WTC11 (cell line): ENCODE results near the gene CDK7. TPM values are rescaled to one million over a fixed set of nuclear protein-coding genes. Genes with fewer than 3 reads are reported as not detected.

Experiments used
- ATAC-seq: fragments of 200-7000 bp; cut with Tn5 transposase; 2 replicates; pipeline ENCODE4 v1.10.0; 2021; ENCODE audit warnings: mild to moderate bottlenecking, moderate library complexity
- CTCF ChIA-PET: fragments of 300-600 bp; sonication (Branson Sonifier 250); formaldehyde crosslinking; loops from one replicate; lab custom pipeline; 2021; ENCODE audit warnings: antibody characterized with exemption; lab: Charles Lee
- POLR2A ChIA-PET: fragments of 350-600 bp; sonication (Branson Sonifier 250); formaldehyde crosslinking; loops from one replicate; lab custom pipeline; 2021; ENCODE audit warnings: antibody characterized with exemption; lab: Charles Lee
- DNase-seq: peaks from one replicate; pipeline ENCODE4 v3.0.0; 2021; ENCODE audit warnings: low spot score
- H3K27ac Mint-ChIP-seq: 2 replicates; pipeline ENCODE4 v1.8.0; 2021; ENCODE audit warnings: mixed read lengths
- H3K27me3 Mint-ChIP-seq: 2 replicates; pipeline ENCODE4 v1.8.0; 2021; ENCODE audit warnings: low read depth, mild to moderate bottlenecking, moderate library complexity, mixed read lengths
- H3K36me3 Mint-ChIP-seq: 2 replicates; pipeline ENCODE4 v1.8.0; 2021; ENCODE audit warnings: mixed read lengths
- H3K4me1 Mint-ChIP-seq: 2 replicates; pipeline ENCODE4 v1.8.0; 2022; ENCODE audit warnings: mixed read lengths
- H3K4me3 Mint-ChIP-seq: 2 replicates; pipeline ENCODE4 v1.8.0; 2021; ENCODE audit warnings: mild to moderate bottlenecking, moderate library complexity, mixed read lengths
- H3K9me3 Mint-ChIP-seq: 2 replicates; pipeline ENCODE4 v1.8.0; 2021; ENCODE audit warnings: mixed read lengths
- CBFB ChIP-seq: sonication (generic); formaldehyde crosslinking; IDR thresholded peaks from 2 replicates; pipeline ENCODE4 v1.8.1; 2022; ENCODE audit warnings: mild to moderate bottlenecking, low read depth, missing genetic modification reagents
- CREB1 ChIP-seq: sonication (generic); formaldehyde crosslinking; IDR thresholded peaks from 2 replicates; pipeline ENCODE4 v1.8.0; 2023; ENCODE audit warnings: mild to moderate bottlenecking, missing genetic modification reagents
- EMX1 ChIP-seq: fragments of 250-450 bp; sonication (Bioruptor Pico); IDR thresholded peaks from 2 replicates; pipeline ENCODE4 v1.8.0; 2021; ENCODE audit warnings: mild to moderate bottlenecking
- FOXK1 ChIP-seq: sonication (generic); formaldehyde crosslinking; IDR thresholded peaks from 2 replicates; pipeline ENCODE4 v1.8.0; 2022; ENCODE audit warnings: mild to moderate bottlenecking, moderate library complexity, missing genetic modification reagents
- GABPB1 ChIP-seq: sonication (generic); formaldehyde crosslinking; IDR thresholded peaks from 2 replicates; pipeline ENCODE4 v1.8.1; 2023; ENCODE audit warnings: mild to moderate bottlenecking, missing genetic modification reagents
- GRHL2 ChIP-seq: fragments of 250-450 bp; sonication (Bioruptor Pico); IDR thresholded peaks from 2 replicates; pipeline ENCODE4 v1.8.0; 2022; ENCODE audit warnings: mild to moderate bottlenecking, moderate library complexity; ENCODE audit not compliant: insufficient replicate concordance, severe bottlenecking
- GTF2I ChIP-seq: fragments of 250-450 bp; sonication (Bioruptor Pico); conservative IDR thresholded peaks from 2 replicates; pipeline ENCODE4 v1.4.0; 2021; ENCODE audit warnings: mild to moderate bottlenecking
- OVOL2 ChIP-seq: fragments of 250-450 bp; sonication (Bioruptor Pico); IDR thresholded peaks from 2 replicates; pipeline ENCODE4 v1.9.0; 2021; ENCODE audit warnings: mild to moderate bottlenecking, borderline replicate concordance
- SMAD3 ChIP-seq: sonication (generic); formaldehyde crosslinking; IDR thresholded peaks from 2 replicates; pipeline ENCODE4 v1.8.0; 2022; ENCODE audit warnings: missing genetic modification reagents, mild to moderate bottlenecking, borderline replicate concordance
- SMAD4 ChIP-seq: sonication (generic); formaldehyde crosslinking; IDR thresholded peaks from 2 replicates; pipeline ENCODE4 v1.8.0; 2022; ENCODE audit warnings: mild to moderate bottlenecking, missing genetic modification reagents
- SOX15 ChIP-seq: fragments of 250-450 bp; sonication (Bioruptor Pico); IDR thresholded peaks from 2 replicates; pipeline ENCODE4 v1.9.0; 2021; ENCODE audit warnings: mild to moderate bottlenecking
- TEAD1 ChIP-seq: sonication (generic); formaldehyde crosslinking; IDR thresholded peaks from 2 replicates; pipeline ENCODE4 v1.8.0; 2022; ENCODE audit warnings: mild to moderate bottlenecking, missing genetic modification reagents
- ZNF263 ChIP-seq: sonication (generic); formaldehyde crosslinking; IDR thresholded peaks from 2 replicates; pipeline ENCODE4 v1.8.1; 2022; ENCODE audit warnings: low read depth, mild to moderate bottlenecking, moderate library complexity, missing genetic modification reagents
- total RNA-seq: library from RNA; stranded (reverse); gene quantifications from 3 replicates; pipeline ENCODE4 v1.2.3, GENCODE V29; 2021
- TF ChIP-seq, protein P1 (sequence below): fragments of 250-450 bp; sonication (Bioruptor Pico); IDR thresholded peaks from 2 replicates; pipeline ENCODE4 v1.9.0; 2021; ENCODE audit warnings: mild to moderate bottlenecking
- TF ChIP-seq, protein P2 (sequence below): sonication (generic); formaldehyde crosslinking; IDR thresholded peaks from 2 replicates; pipeline ENCODE4 v1.8.0; 2022; ENCODE audit warnings: mild to moderate bottlenecking, missing genetic modification reagents
- TF ChIP-seq, protein P3 (sequence below): fragments of 250-450 bp; sonication (Bioruptor Pico); IDR thresholded peaks from 2 replicates; pipeline ENCODE4 v2.1.2; 2022; ENCODE audit warnings: mild to moderate bottlenecking, moderate library complexity
- TF ChIP-seq, protein P4 (sequence below): fragments of 250-450 bp; sonication (Bioruptor Pico); IDR thresholded peaks from 2 replicates; pipeline ENCODE4 v1.8.0; 2021; ENCODE audit warnings: mild to moderate bottlenecking
- TF ChIP-seq, protein P5 (sequence below): sonication (generic); formaldehyde crosslinking; IDR thresholded peaks from 2 replicates; pipeline ENCODE4 v1.8.0; 2022; ENCODE audit warnings: mild to moderate bottlenecking, missing genetic modification reagents
- TF ChIP-seq, protein P6 (sequence below): sonication (generic); formaldehyde crosslinking; IDR thresholded peaks from 2 replicates; pipeline ENCODE4 v1.8.0; 2022; ENCODE audit warnings: mild to moderate bottlenecking, missing genetic modification reagents
- TF ChIP-seq, protein P7 (sequence below): sonication (generic); formaldehyde crosslinking; IDR thresholded peaks from 2 replicates; pipeline ENCODE4 v1.8.1; 2023; ENCODE audit warnings: mild to moderate bottlenecking, missing genetic modification reagents, borderline replicate concordance

CDK7 gene
- total RNA-seq, 1 experiment from 2014 or later, result 62.7 TPM

DNA sequence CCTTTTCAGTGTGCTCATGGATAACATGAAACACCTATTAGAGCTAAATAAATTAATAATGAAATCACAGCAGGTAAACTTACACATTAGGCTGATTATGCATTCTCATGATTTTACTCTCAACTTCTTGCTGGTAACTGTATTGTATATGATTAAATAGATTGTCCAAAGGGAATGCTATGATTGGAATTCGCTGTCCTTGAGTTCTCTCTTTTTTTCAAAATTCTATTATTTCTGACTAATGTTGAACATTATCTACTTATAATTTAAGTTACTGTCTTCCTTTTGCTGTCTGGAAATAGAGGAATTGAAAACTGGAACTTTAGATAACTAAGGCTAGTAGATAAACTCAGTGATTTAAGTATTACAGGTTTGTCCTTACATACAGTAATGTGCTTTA lies 32.2 kb upstream of the CDK7 start:
- POLR2A ChIA-PET, result no interaction called here
- Mint-ChIP-seq H3K27ac (no peak overlapping the region), H3K36me3 (peaks cover 61% of the 10 kb centered on the region), H3K9me3 (no peaks in the 10 kb centered on the region), H3K4me1 (no peaks in the 10 kb centered on the region), H3K4me3 (no peak overlapping the region), H3K27me3 (no peaks in the 10 kb centered on the region)
- ATAC-seq (no peak), DNase-seq (no peak)
- CTCF ChIA-PET, result no interaction called here
- TF ChIP-seq, protein P1, sequence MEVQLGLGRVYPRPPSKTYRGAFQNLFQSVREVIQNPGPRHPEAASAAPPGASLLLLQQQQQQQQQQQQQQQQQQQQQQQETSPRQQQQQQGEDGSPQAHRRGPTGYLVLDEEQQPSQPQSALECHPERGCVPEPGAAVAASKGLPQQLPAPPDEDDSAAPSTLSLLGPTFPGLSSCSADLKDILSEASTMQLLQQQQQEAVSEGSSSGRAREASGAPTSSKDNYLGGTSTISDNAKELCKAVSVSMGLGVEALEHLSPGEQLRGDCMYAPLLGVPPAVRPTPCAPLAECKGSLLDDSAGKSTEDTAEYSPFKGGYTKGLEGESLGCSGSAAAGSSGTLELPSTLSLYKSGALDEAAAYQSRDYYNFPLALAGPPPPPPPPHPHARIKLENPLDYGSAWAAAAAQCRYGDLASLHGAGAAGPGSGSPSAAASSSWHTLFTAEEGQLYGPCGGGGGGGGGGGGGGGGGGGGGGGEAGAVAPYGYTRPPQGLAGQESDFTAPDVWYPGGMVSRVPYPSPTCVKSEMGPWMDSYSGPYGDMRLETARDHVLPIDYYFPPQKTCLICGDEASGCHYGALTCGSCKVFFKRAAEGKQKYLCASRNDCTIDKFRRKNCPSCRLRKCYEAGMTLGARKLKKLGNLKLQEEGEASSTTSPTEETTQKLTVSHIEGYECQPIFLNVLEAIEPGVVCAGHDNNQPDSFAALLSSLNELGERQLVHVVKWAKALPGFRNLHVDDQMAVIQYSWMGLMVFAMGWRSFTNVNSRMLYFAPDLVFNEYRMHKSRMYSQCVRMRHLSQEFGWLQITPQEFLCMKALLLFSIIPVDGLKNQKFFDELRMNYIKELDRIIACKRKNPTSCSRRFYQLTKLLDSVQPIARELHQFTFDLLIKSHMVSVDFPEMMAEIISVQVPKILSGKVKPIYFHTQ (CRISPR knock-in tag), result no peak
- TF ChIP-seq EMX1 (no peak), ZNF263 (CRISPR knock-in tag) (no peak), CREB1 (CRISPR knock-in tag) (no peak), SOX15 (CRISPR knock-in tag) (no peak), SMAD3 (CRISPR knock-in tag) (no peak), CBFB (CRISPR knock-in tag) (no peak), SMAD4 (CRISPR knock-in tag) (no peak), GRHL2 (CRISPR knock-in tag) (no peak), GTF2I (CRISPR knock-in tag) (no peak), GABPB1 (CRISPR knock-in tag) (no peak), OVOL2 (CRISPR knock-in tag) (no peak), TEAD1 (CRISPR knock-in tag) (no peak), FOXK1 (CRISPR knock-in tag) (no peak)
- TF ChIP-seq, protein P2, sequence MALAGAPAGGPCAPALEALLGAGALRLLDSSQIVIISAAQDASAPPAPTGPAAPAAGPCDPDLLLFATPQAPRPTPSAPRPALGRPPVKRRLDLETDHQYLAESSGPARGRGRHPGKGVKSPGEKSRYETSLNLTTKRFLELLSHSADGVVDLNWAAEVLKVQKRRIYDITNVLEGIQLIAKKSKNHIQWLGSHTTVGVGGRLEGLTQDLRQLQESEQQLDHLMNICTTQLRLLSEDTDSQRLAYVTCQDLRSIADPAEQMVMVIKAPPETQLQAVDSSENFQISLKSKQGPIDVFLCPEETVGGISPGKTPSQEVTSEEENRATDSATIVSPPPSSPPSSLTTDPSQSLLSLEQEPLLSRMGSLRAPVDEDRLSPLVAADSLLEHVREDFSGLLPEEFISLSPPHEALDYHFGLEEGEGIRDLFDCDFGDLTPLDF, result no peak
- TF ChIP-seq, protein P3, sequence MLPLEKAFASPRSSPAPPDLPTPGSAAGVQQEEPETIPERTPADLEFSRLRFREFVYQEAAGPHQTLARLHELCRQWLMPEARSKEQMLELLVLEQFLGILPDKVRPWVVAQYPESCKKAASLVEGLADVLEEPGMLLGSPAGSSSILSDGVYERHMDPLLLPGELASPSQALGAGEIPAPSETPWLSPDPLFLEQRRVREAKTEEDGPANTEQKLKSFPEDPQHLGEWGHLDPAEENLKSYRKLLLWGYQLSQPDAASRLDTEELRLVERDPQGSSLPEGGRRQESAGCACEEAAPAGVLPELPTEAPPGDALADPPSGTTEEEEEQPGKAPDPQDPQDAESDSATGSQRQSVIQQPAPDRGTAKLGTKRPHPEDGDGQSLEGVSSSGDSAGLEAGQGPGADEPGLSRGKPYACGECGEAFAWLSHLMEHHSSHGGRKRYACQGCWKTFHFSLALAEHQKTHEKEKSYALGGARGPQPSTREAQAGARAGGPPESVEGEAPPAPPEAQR (CRISPR knock-in tag), result no peak
- TF ChIP-seq, protein P4, sequence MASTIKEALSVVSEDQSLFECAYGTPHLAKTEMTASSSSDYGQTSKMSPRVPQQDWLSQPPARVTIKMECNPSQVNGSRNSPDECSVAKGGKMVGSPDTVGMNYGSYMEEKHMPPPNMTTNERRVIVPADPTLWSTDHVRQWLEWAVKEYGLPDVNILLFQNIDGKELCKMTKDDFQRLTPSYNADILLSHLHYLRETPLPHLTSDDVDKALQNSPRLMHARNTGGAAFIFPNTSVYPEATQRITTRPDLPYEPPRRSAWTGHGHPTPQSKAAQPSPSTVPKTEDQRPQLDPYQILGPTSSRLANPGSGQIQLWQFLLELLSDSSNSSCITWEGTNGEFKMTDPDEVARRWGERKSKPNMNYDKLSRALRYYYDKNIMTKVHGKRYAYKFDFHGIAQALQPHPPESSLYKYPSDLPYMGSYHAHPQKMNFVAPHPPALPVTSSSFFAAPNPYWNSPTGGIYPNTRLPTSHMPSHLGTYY (CRISPR knock-in tag), result no peak
- TF ChIP-seq, protein P5, sequence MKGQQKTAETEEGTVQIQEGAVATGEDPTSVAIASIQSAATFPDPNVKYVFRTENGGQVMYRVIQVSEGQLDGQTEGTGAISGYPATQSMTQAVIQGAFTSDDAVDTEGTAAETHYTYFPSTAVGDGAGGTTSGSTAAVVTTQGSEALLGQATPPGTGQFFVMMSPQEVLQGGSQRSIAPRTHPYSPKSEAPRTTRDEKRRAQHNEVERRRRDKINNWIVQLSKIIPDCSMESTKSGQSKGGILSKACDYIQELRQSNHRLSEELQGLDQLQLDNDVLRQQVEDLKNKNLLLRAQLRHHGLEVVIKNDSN, result no peak
- TF ChIP-seq, protein P6, sequence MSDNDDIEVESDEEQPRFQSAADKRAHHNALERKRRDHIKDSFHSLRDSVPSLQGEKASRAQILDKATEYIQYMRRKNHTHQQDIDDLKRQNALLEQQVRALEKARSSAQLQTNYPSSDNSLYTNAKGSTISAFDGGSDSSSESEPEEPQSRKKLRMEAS (CRISPR knock-in tag), result no peak
- TF ChIP-seq, protein P7, sequence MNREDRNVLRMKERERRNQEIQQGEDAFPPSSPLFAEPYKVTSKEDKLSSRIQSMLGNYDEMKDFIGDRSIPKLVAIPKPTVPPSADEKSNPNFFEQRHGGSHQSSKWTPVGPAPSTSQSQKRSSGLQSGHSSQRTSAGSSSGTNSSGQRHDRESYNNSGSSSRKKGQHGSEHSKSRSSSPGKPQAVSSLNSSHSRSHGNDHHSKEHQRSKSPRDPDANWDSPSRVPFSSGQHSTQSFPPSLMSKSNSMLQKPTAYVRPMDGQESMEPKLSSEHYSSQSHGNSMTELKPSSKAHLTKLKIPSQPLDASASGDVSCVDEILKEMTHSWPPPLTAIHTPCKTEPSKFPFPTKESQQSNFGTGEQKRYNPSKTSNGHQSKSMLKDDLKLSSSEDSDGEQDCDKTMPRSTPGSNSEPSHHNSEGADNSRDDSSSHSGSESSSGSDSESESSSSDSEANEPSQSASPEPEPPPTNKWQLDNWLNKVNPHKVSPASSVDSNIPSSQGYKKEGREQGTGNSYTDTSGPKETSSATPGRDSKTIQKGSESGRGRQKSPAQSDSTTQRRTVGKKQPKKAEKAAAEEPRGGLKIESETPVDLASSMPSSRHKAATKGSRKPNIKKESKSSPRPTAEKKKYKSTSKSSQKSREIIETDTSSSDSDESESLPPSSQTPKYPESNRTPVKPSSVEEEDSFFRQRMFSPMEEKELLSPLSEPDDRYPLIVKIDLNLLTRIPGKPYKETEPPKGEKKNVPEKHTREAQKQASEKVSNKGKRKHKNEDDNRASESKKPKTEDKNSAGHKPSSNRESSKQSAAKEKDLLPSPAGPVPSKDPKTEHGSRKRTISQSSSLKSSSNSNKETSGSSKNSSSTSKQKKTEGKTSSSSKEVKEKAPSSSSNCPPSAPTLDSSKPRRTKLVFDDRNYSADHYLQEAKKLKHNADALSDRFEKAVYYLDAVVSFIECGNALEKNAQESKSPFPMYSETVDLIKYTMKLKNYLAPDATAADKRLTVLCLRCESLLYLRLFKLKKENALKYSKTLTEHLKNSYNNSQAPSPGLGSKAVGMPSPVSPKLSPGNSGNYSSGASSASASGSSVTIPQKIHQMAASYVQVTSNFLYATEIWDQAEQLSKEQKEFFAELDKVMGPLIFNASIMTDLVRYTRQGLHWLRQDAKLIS (CRISPR knock-in tag), result no peak
- TF ChIP-seq, all 79 proteins: peak for 0
